Activated T-cell treated with anti-CD3 and anti-CD28 coated beads, Interleukin-2, amount 50 U/mL, for 72 hours (primary cell): ENCODE data around the gene E2F2. TPM values are rescaled to one million over a fixed set of nuclear protein-coding genes. Genes with fewer than 3 reads are reported as not detected.

Source experiments
- ATAC-seq, 2 donors: fragments of 150-1000 bp; cut with Tn5 transposase; replicated peaks in 1 of 2; 2 replicates each; pipeline ENCODE4 v1.10.0; 2021; ENCODE audit warnings: moderate library complexity in 2 of 2, mild to moderate bottlenecking in 1 of 2
- DNase-seq, 2 donors: peaks; one replicate each; pipeline ENCODE4 v3.0.0; 2021 to 2022; ENCODE audit warnings: mixed read lengths in 1 of 2
- H3K27ac Mint-ChIP-seq: one replicate; pipeline ENCODE4 v1.8.0; 2022; ENCODE audit warnings: mild to moderate bottlenecking, moderate library complexity, mixed read lengths
- H3K27me3 Mint-ChIP-seq: one replicate; pipeline ENCODE4 v1.8.0; 2022; ENCODE audit warnings: low read depth, mixed read lengths
- H3K36me3 Mint-ChIP-seq, 2 donors: one replicate each; pipeline ENCODE4 v1.8.0; 2022; ENCODE audit warnings: mixed read lengths in 2 of 2, mild to moderate bottlenecking in 1 of 2; ENCODE audit not compliant: insufficient read depth in 2 of 2
- H3K4me1 Mint-ChIP-seq: one replicate; pipeline ENCODE4 v1.8.0; 2022; ENCODE audit warnings: low read depth, mixed read lengths
- H3K4me3 Mint-ChIP-seq, 2 donors: one replicate each; pipeline ENCODE4 v1.8.0; 2022; ENCODE audit warnings: mild to moderate bottlenecking in 2 of 2, mixed read lengths in 2 of 2, moderate library complexity in 2 of 2
- H3K9me3 Mint-ChIP-seq, 2 donors: one replicate each; pipeline ENCODE4 v1.8.0; 2022; ENCODE audit warnings: mixed read lengths in 2 of 2
- total RNA-seq, 2 donors: library from RNA; stranded (reverse); gene quantifications; one replicate each; pipeline ENCODE4 v1.2.3, GENCODE V29; 2022

Gene E2F2
- total RNA-seq, 2 donors from 2014 or later, result 19.9 to 24.7 TPM

GRCh38 chr1:23568608-23569383 lies 37.8 kb upstream of the E2F2 start:
- Mint-ChIP-seq H3K4me1 (peaks cover 16% of the 10 kb centered on the region), H3K27ac (peak overlapping the region; percentile 57), H3K4me3 (peak overlapping the region; percentile 85 to 87), H3K27me3 (peaks cover 24% of the 10 kb centered on the region), H3K36me3 (peaks cover 0 to 3% of the 10 kb centered on the region in 2 donors), H3K9me3 (no peaks in the 10 kb centered on the region)
- DNase-seq (no peak), ATAC-seq (no peak)

GRCh38 chr1:23567996-23568607 lies 37.1 kb upstream of the E2F2 start:
- Mint-ChIP-seq H3K4me3 (peak overlapping the region; percentile 85 to 87), H3K27ac (peak overlapping the region; percentile 57), H3K27me3 (peaks cover 24% of the 10 kb centered on the region), H3K36me3 (peaks cover 0 to 3% of the 10 kb centered on the region in 2 donors), H3K4me1 (peaks cover 22% of the 10 kb centered on the region), H3K9me3 (no peaks in the 10 kb centered on the region)
- no peak for DNase-seq
- peak in 1 of 2 donors; percentile 73 for ATAC-seq

DNA sequence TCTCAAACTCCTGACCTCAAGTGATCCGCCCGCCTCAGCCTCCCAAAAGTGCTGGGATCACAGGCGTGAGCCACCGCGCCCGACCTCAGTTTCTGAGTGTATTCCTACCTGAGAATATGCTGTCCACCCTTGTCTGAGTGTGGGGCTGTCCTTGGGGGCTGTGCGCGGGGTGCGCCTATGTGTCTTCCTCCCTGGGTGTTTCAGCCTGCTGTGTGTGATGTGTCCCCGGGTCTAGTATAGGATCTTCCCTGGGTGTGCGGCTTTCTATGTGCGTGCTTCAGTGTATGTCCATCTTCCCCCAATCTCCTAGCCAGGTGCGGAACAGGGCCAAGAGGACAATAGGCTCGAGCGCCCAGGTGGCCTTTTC lies 36.6 kb upstream of the E2F2 start:
- Mint-ChIP-seq H3K27ac (no peak overlapping the region), H3K27me3 (peaks cover 24% of the 10 kb centered on the region), H3K4me3 (peak overlapping the region in 1 of 2 donors; percentile 63), H3K9me3 (no peaks in the 10 kb centered on the region), H3K36me3 (peaks cover 0 to 3% of the 10 kb centered on the region in 2 donors), H3K4me1 (peaks cover 26% of the 10 kb centered on the region)
- ATAC-seq, result peak in 1 of 2 donors; percentile 23
- DNase-seq, result no peak

DNA sequence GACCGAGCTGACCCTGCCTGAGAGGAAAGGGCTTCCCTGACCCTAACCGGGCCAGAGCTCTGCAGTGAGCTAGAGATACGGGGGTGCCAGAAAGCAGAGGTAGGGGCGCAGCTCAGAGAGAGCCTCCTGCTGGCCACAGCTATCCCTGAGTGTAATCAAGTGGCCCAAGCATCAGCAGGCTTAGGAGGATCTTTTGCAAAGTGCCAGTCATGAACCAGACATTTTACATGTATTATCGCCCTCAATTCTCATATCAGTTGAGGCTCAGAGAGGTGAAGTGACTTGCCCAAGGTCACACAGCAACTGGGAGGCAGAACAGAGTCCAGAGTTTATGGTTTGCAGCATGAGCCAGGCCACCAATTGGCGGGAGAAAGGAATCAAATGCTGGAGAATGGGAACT lies 35.3 kb upstream of the E2F2 start:
- DNase-seq (no peak), ATAC-seq (no peak)
- no peaks in the 10 kb centered on the region for H3K9me3 Mint-ChIP-seq
- peaks cover 34% of the 10 kb centered on the region for H3K27me3 Mint-ChIP-seq
- H3K27ac Mint-ChIP-seq, result no peak overlapping the region
- H3K36me3 Mint-ChIP-seq, result peaks cover 0 to 3% of the 10 kb centered on the region in 2 donors
- H3K4me3 Mint-ChIP-seq, result peak overlapping the region in 1 of 2 donors; percentile 50
- peaks cover 33% of the 10 kb centered on the region for H3K4me1 Mint-ChIP-seq

GRCh38 chr1:23565776-23566175 lies 34.7 kb upstream of the E2F2 start:
- Mint-ChIP-seq H3K36me3 (peaks cover 0 to 3% of the 10 kb centered on the region in 2 donors), H3K4me3 (no peak overlapping the region), H3K9me3 (no peaks in the 10 kb centered on the region), H3K4me1 (peaks cover 37% of the 10 kb centered on the region), H3K27ac (no peak overlapping the region), H3K27me3 (peaks cover 36% of the 10 kb centered on the region)
- no peak for DNase-seq
- ATAC-seq, result no peak

- peaks cover 49% of the 10 kb centered on the region for H3K4me1 Mint-ChIP-seq
- peaks cover 43% of the 10 kb centered on the region for H3K27me3 Mint-ChIP-seq
- DNase-seq, result no peak
Observed at GRCh38 chr1:23564529-23565122, 33.6 kb upstream of the E2F2 start.

GRCh38 chr1:23563755-23564374 lies 32.8 kb upstream of the E2F2 start:
- H3K27me3 Mint-ChIP-seq, result peaks cover 37% of the 10 kb centered on the region
- H3K36me3 Mint-ChIP-seq, result peaks cover 0 to 3% of the 10 kb centered on the region in 2 donors
- H3K4me3 Mint-ChIP-seq, result no peak overlapping the region
- DNase-seq (no peak), ATAC-seq (no peak)
- no peaks in the 10 kb centered on the region for H3K9me3 Mint-ChIP-seq
- no peak overlapping the region for H3K27ac Mint-ChIP-seq
- H3K4me1 Mint-ChIP-seq, result peaks cover 54% of the 10 kb centered on the region

More at GRCh38 chr1:23564529-23565122, 33.6 kb upstream of the E2F2 start:
- H3K4me3 Mint-ChIP-seq, result no peak overlapping the region
- H3K9me3 Mint-ChIP-seq, result no peaks in the 10 kb centered on the region
- H3K36me3 Mint-ChIP-seq, result peaks cover 0 to 3% of the 10 kb centered on the region in 2 donors
- ATAC-seq, result no peak
- H3K27ac Mint-ChIP-seq, result no peak overlapping the region

DNA sequence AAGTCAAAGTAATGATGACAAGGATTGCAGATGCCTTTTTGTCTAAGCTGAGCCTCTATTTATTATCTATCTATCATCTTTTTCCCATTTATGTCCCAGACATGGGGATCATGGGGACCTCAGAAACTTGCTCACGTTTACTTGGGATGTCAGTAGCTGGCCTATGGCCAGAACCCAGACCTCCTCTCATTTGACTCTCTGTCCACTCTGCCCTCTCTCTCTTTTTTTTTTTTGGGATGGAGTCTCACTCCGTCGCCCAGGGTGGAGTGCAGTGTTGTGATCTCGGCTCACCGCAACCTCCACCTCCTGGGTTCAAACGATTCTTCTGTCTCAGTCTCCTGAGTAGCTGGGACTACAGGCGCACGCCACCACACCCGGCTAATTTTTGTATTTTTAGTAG lies 32.0 kb upstream of the E2F2 start:
- Mint-ChIP-seq H3K9me3 (no peaks in the 10 kb centered on the region), H3K4me3 (peak overlapping the region; percentile 4 to 34), H3K4me1 (peaks cover 50% of the 10 kb centered on the region), H3K27ac (no peak overlapping the region), H3K27me3 (peaks cover 29% of the 10 kb centered on the region), H3K36me3 (peaks cover 0 to 3% of the 10 kb centered on the region in 2 donors)
- no peak for ATAC-seq
- DNase-seq, result no peak

- peak overlapping the region; percentile 25 to 36 for H3K4me3 Mint-ChIP-seq
- no peaks in the 10 kb centered on the region for H3K9me3 Mint-ChIP-seq
- ATAC-seq (no peak), DNase-seq (peak in 1 of 2 donors; percentile 38)
- H3K36me3 Mint-ChIP-seq, result peaks cover 0 to 3% of the 10 kb centered on the region in 2 donors
- H3K27me3 Mint-ChIP-seq, result peaks cover 24% of the 10 kb centered on the region
- H3K4me1 Mint-ChIP-seq, result peaks cover 54% of the 10 kb centered on the region
- peak overlapping the region; percentile 24 for H3K27ac Mint-ChIP-seq
Observed at GRCh38 chr1:23562137-23562876, 31.3 kb upstream of the E2F2 start.

- ATAC-seq (no peak), DNase-seq (no peak)
- H3K4me1 Mint-ChIP-seq, result peaks cover 54% of the 10 kb centered on the region
- H3K36me3 Mint-ChIP-seq, result peaks cover 0 to 3% of the 10 kb centered on the region in 2 donors
- H3K27me3 Mint-ChIP-seq, result peaks cover 19% of the 10 kb centered on the region
- no peak overlapping the region for H3K27ac Mint-ChIP-seq
- H3K9me3 Mint-ChIP-seq, result no peaks in the 10 kb centered on the region
- H3K4me3 Mint-ChIP-seq, result no peak overlapping the region
Observed at GRCh38 chr1:23561813-23562100, 30.7 kb upstream of the E2F2 start.

- H3K4me3 Mint-ChIP-seq, result no peak overlapping the region
- no peaks in the 10 kb centered on the region for H3K9me3 Mint-ChIP-seq
- peaks cover 0 to 3% of the 10 kb centered on the region in 2 donors for H3K36me3 Mint-ChIP-seq
- DNase-seq (no peak), ATAC-seq (no peak)
- H3K27ac Mint-ChIP-seq, result no peak overlapping the region
- peaks cover 60% of the 10 kb centered on the region for H3K4me1 Mint-ChIP-seq
- H3K27me3 Mint-ChIP-seq, result peaks cover 19% of the 10 kb centered on the region
Observed at GRCh38 chr1:23561076-23561812, 30.2 kb upstream of the E2F2 start.
